B cell (primary cell): Measurements from ENCODE around the gene CD33. TPM values are rescaled to one million over a fixed set of nuclear protein-coding genes. Genes with fewer than 3 reads are reported as not detected.

Experiments
- ATAC-seq: fragments of 200-7000 bp; cut with Tn5 transposase; one replicate; pipeline ENCODE4 v1.10.0; 2021; ENCODE audit warnings: low read depth, mild to moderate bottlenecking, moderate number of reproducible peaks, moderate library complexity
- CTCF ChIA-PET: fragments of 350-600 bp; sonication (Branson Sonifier 250); formaldehyde crosslinking; loops from one replicate; lab custom pipeline; 2021; ENCODE audit warnings: antibody characterized with exemption, inconsistent platforms; lab: Charles Lee
- POLR2A ChIA-PET: fragments of 350-600 bp; sonication (Branson Sonifier 250); formaldehyde crosslinking; loops from one replicate; lab custom pipeline; 2021; ENCODE audit warnings: antibody characterized with exemption; lab: Charles Lee
- DNase-seq: peaks from one replicate; pipeline ENCODE4 v3.0.0; 2013
- H2AFZ ChIP-seq: 2 replicates; pipeline ENCODE4 v1.6.1; 2012; ENCODE audit warnings: mild to moderate bottlenecking, low read depth, low read length; ENCODE audit not compliant: insufficient read depth, poor library complexity, severe bottlenecking
- H3K27ac ChIP-seq, 2 donors: 1 replicate in 1 of 2; 2 replicates in 1 of 2; pipeline ENCODE4 v1.5.1; 2012 to 2013; ENCODE audit warnings: low read length in 2 of 2, mild to moderate bottlenecking in 2 of 2, moderate library complexity in 1 of 2
- H3K27me3 ChIP-seq, 4 experiments: fragments of 200-600 bp in 1 of 4; sonication (generic) in 1 of 4; replicated peaks in 1 of 4; 1 replicate in 2 of 4; 2 replicates in 2 of 4; pipeline versions ENCODE4 v1.6.1 to v1.7.0; 2013 to 2016; ENCODE audit warnings: low read length in 3 of 4, mild to moderate bottlenecking in 2 of 4, mixed read lengths in 1 of 4, moderate library complexity in 1 of 4; ENCODE audit not compliant: insufficient read depth in 4 of 4, control insufficient read depth in 3 of 4; ENCODE audit errors: control extremely low read depth in 1 of 4
- H3K36me3 ChIP-seq, 2 experiments: replicated peaks in 1 of 2; 1 replicate in 1 of 2; 2 replicates in 1 of 2; pipeline versions ENCODE4 v1.6.1 to v1.7.1; 2013; ENCODE audit warnings: low read length in 1 of 2; ENCODE audit not compliant: insufficient read depth in 2 of 2, control insufficient read depth in 1 of 2; ENCODE audit errors: control extremely low read depth in 1 of 2, extremely low read depth in 1 of 2
- H3K4me1 ChIP-seq, 2 donors: fragments of 200-600 bp in 1 of 2; sonication (generic) in 1 of 2; 1 replicate in 1 of 2; 2 replicates in 1 of 2; pipeline versions ENCODE4 v1.5.1 to v1.6.1; 2013 to 2017; ENCODE audit warnings: low read length in 2 of 2; ENCODE audit not compliant: control insufficient read depth in 2 of 2, insufficient read depth in 2 of 2
- H3K4me2 ChIP-seq: replicated peaks from 2 replicates; pipeline ENCODE3; 2012; ENCODE audit warnings: mild to moderate bottlenecking, low read depth, low read length; ENCODE audit not compliant: poor library complexity, severe bottlenecking
- H3K4me3 ChIP-seq, 5 experiments: fragments of 200-600 bp in 1 of 5; sonication (generic) in 1 of 5; 1 replicate in 3 of 5; 2 replicates in 2 of 5; pipeline versions ENCODE4 v1.5.1 to v1.7.0; 2011 to 2016; ENCODE audit warnings: low read length in 4 of 5, mild to moderate bottlenecking in 4 of 5, low read depth in 2 of 5, control low read depth in 1 of 5, moderate library complexity in 1 of 5; ENCODE audit not compliant: insufficient read depth in 1 of 5; ENCODE audit errors: control extremely low read depth in 1 of 5, extremely low read depth in 1 of 5
- H3K79me2 ChIP-seq: fragments of 200-600 bp; sonication (generic); one replicate; pipeline ENCODE4 v1.6.0; 2016; ENCODE audit warnings: low read length; ENCODE audit not compliant: control insufficient read depth, insufficient read depth
- H3K9ac ChIP-seq: fragments of 200-600 bp; sonication (generic); 2 replicates; pipeline ENCODE4 v1.6.1; 2017; ENCODE audit warnings: mild to moderate bottlenecking, low read length, moderate library complexity
- H3K9me3 ChIP-seq, 3 donors: one replicate each; pipeline versions ENCODE4 v1.6.1 to v1.7.1; 2013; ENCODE audit warnings: low read length in 2 of 3; ENCODE audit not compliant: control insufficient read depth in 2 of 3, insufficient read depth in 1 of 3; ENCODE audit errors: control extremely low read depth in 1 of 3
- H4K20me1 ChIP-seq: 2 replicates; pipeline ENCODE4 v1.6.0; 2012; ENCODE audit warnings: mild to moderate bottlenecking, low read length; ENCODE audit not compliant: insufficient read depth, control insufficient read depth, poor library complexity, severe bottlenecking
- H3K27ac Mint-ChIP-seq: one replicate; pipeline ENCODE4 v1.8.0; 2021; ENCODE audit warnings: mixed read lengths
- H3K27me3 Mint-ChIP-seq: one replicate; pipeline ENCODE4 v1.8.0; 2021; ENCODE audit warnings: mixed read lengths
- H3K4me1 Mint-ChIP-seq: one replicate; pipeline ENCODE4 v1.8.0; 2021; ENCODE audit warnings: mixed read lengths
- H3K4me3 Mint-ChIP-seq: one replicate; pipeline ENCODE4 v1.8.0; 2021; ENCODE audit warnings: mixed read lengths
- H3K9me3 Mint-ChIP-seq: one replicate; pipeline ENCODE4 v1.8.0; 2022; ENCODE audit warnings: mixed read lengths; ENCODE audit not compliant: insufficient read depth
- EZH2 ChIP-seq: IDR thresholded peaks from 2 replicates; pipeline ENCODE4 v1.6.1; 2012; ENCODE audit warnings: borderline replicate concordance, low read depth, mild to moderate bottlenecking, moderate library complexity, low read length; ENCODE audit not compliant: insufficient read depth, poor library complexity, severe bottlenecking
- WGBS: methylation state at CpG from one replicate; pipeline ENCODE4 v1.1.5; 2013; ENCODE audit warnings: missing lambda C conversion rate; ENCODE audit not compliant: insufficient coverage; 5-methylcytosine and 5-hydroxymethylcytosine counted together
- intact Hi-C: fragments of 100-400 bp; cut with micrococcal nuclease; formaldehyde crosslinking; loops from one replicate; pipeline ENCODE4 v1.10.0; 2022
- polyA plus RNA-seq: library from polyadenylated mRNA; depleted of rRNA; stranded (reverse); fragments of >200 nt; gene quantifications from 2 replicates; pipeline ENCODE4 v1.2.3, GENCODE V29; 2012
- total RNA-seq, 2 donors: library from RNA; stranded (reverse); fragments of 120-200 nt in 1 of 2; gene quantifications; 1 replicate in 1 of 2; 2 replicates in 1 of 2; pipeline versions ENCODE4 v1.2.3 to v1.2.4, GENCODE V29; 2013 to 2022
- TF ChIP-seq, protein P1 (sequence below): fragments of 200-600 bp; IDR thresholded peaks from one replicate; pipeline ENCODE4 v1.8.0; 2022; ENCODE audit warnings: antibody characterized with exemption, mild to moderate bottlenecking

Gene CD33
- total and polyA plus RNA-seq, 2 donors (not counting 1 experiment from before 2014, with no cell fraction given), result 1.3 TPM; not detected in 1

GRCh38 chr19:51256155-51256625, 31.3 kb downstream of the CD33 start:
- no peaks in the 10 kb centered on the region for H3K9me3 Mint-ChIP-seq
- Histone ChIP-seq H3K36me3 (no peaks in the 10 kb centered on the region), H3K4me3 (no peak overlapping the region), H3K9ac (no peak overlapping the region), H4K20me1 (no peaks in the 10 kb centered on the region), H3K9me3 (peaks cover 0 to 2% (median 0%) of the 10 kb centered on the region in 3 donors), H3K4me2 (no peak overlapping the region), H3K79me2 (no peaks in the 10 kb centered on the region), H3K27me3 (peaks cover 0 to 4% (median 0%) of the 10 kb centered on the region in 4 experiments), H3K27ac (no peak overlapping the region), H2AFZ (no peak overlapping the region), H3K4me1 (peaks cover 0 to 3% of the 10 kb centered on the region in 2 donors)
- H3K27me3 Mint-ChIP-seq, result peaks cover 29% of the 10 kb centered on the region
- no peak overlapping the region for H3K27ac Mint-ChIP-seq
- TF ChIP-seq EZH2, result no peak
- TF ChIP-seq, protein P1, sequence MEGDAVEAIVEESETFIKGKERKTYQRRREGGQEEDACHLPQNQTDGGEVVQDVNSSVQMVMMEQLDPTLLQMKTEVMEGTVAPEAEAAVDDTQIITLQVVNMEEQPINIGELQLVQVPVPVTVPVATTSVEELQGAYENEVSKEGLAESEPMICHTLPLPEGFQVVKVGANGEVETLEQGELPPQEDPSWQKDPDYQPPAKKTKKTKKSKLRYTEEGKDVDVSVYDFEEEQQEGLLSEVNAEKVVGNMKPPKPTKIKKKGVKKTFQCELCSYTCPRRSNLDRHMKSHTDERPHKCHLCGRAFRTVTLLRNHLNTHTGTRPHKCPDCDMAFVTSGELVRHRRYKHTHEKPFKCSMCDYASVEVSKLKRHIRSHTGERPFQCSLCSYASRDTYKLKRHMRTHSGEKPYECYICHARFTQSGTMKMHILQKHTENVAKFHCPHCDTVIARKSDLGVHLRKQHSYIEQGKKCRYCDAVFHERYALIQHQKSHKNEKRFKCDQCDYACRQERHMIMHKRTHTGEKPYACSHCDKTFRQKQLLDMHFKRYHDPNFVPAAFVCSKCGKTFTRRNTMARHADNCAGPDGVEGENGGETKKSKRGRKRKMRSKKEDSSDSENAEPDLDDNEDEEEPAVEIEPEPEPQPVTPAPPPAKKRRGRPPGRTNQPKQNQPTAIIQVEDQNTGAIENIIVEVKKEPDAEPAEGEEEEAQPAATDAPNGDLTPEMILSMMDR, result no peak
- intact Hi-C loops, result no loop called here
- CTCF ChIA-PET, result no interaction called here
- DNase-seq (no peak), ATAC-seq (no peak)
- WGBS, result 83% methylated on average over 1 of the region's 2 CpGs
- POLR2A ChIA-PET, result no interaction called here
- peaks cover 6% of the 10 kb centered on the region for H3K4me1 Mint-ChIP-seq
- H3K4me3 Mint-ChIP-seq, result no peak overlapping the region

DNA sequence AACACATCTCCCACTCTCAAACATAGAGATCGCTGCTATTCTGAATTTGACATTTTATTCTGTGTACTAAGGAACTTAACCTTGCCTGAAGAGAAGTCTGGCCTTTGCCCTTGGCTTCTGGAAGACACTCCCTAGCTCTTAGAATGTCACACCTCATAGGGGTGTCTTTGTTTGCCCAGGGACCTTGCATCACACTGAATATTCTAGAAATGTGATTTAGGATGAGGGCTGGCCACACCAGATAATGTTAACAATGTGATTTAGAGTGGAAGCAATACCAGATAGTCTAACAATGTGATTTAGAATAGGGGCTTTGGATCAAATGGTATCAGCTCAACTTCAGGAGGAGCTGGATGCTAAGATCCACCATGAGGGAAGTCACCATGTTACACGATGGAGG, 32.6 kb downstream of the CD33 start:
- intact Hi-C loops, result no loop called here
- peaks cover 0 to 3% of the 10 kb centered on the region in 2 donors for H3K4me1 ChIP-seq
- ATAC-seq (no peak), DNase-seq (no peak)
- no peak overlapping the region for H3K27ac ChIP-seq
- H3K4me3 ChIP-seq, result no peak overlapping the region
- ChIA-PET CTCF (no interaction called here), POLR2A (no interaction called here)
- WGBS, result 86% methylated on average over 1 of the region's 2 CpGs
- no peak overlapping the region for H2AFZ ChIP-seq
- H3K4me1 Mint-ChIP-seq, result peaks cover 6% of the 10 kb centered on the region
- no peaks in the 10 kb centered on the region for H3K79me2 ChIP-seq
- peaks cover 30% of the 10 kb centered on the region for H3K27me3 Mint-ChIP-seq
- no peaks in the 10 kb centered on the region for H4K20me1 ChIP-seq
- H3K9ac ChIP-seq, result no peak overlapping the region
- H3K27me3 ChIP-seq, result peaks cover 0 to 11% (median 0%) of the 10 kb centered on the region in 4 experiments
- H3K36me3 ChIP-seq, result no peaks in the 10 kb centered on the region
- no peak overlapping the region for H3K4me3 Mint-ChIP-seq
- H3K9me3 Mint-ChIP-seq, result no peaks in the 10 kb centered on the region
- no peak overlapping the region for H3K27ac Mint-ChIP-seq
- TF ChIP-seq EZH2, result no peak
- H3K4me2 ChIP-seq, result no peak overlapping the region
- no peaks in the 10 kb centered on the region for H3K9me3 ChIP-seq
